IMR-90 (cell line): ENCODE measurements around the gene RAPGEF3. TPM values are rescaled to one million over a fixed set of nuclear protein-coding genes. Genes with fewer than 3 reads are reported as not detected.

Experiments
- ATAC-seq: fragments of 200-7000 bp; cut with Tn5 transposase; 2 replicates; pipeline ENCODE4 v1.9.1; 2020; ENCODE audit warnings: low read depth, mild to moderate bottlenecking, moderate library complexity
- BruUV-seq: library from RNA; stranded (reverse); fragments of 400-500 nt; replicated peaks from 2 replicates; lab custom pipeline; 2021; lab: Mats Ljungman, UMichigan
- CTCF ChIA-PET: fragments of 300-600 bp; formaldehyde crosslinking; extraction: SDS; loops from one replicate; lab custom pipeline; 2021; ENCODE audit warnings: antibody characterized with exemption; lab: Yijun Ruan, JAX
- POLR2A ChIA-PET: fragments of 300-600 bp; sonication (Branson Sonifier 250); formaldehyde crosslinking; loops from one replicate; lab custom pipeline; 2022; ENCODE audit warnings: antibody characterized with exemption; ENCODE audit not compliant: unreplicated experiment; lab: Charles Lee
- DNase-seq: peaks from one replicate; pipeline ENCODE4 v3.0.0; 2013
- H2AFZ ChIP-seq: replicated peaks from 2 replicates; pipeline ENCODE3; 2013; ENCODE audit warnings: low read length, mild to moderate bottlenecking; ENCODE audit not compliant: poor library complexity
- H2AK5ac ChIP-seq: 2 replicates; pipeline ENCODE4 v1.6.1; 2013; ENCODE audit warnings: low read depth, low read length, inconsistent platforms
- H2AK9ac ChIP-seq: replicated peaks from 2 replicates; pipeline ENCODE3; 2013; ENCODE audit warnings: mild to moderate bottlenecking, low read depth, low read length, moderate library complexity; ENCODE audit not compliant: poor library complexity
- H2BK120ac ChIP-seq: 2 replicates; pipeline ENCODE4 v1.6.1; 2013; ENCODE audit warnings: low read depth, low read length, inconsistent platforms
- H2BK15ac ChIP-seq: 3 replicates; pipeline ENCODE4 v1.6.1; 2013; ENCODE audit warnings: low read depth, low read length, inconsistent platforms
- H2BK20ac ChIP-seq: 2 replicates; pipeline ENCODE4 v1.6.1; 2013; ENCODE audit warnings: low read depth, mild to moderate bottlenecking, inconsistent platforms, low read length, moderate library complexity
- H2BK5ac ChIP-seq: 2 replicates; pipeline ENCODE4 v1.6.1; 2013; ENCODE audit warnings: mild to moderate bottlenecking, low read depth, low read length, inconsistent platforms; ENCODE audit not compliant: poor library complexity, severe bottlenecking
- H3K14ac ChIP-seq: replicated peaks from 2 replicates; pipeline ENCODE4 v1.6.1; 2013; ENCODE audit warnings: low read depth, low read length, inconsistent platforms
- H3K18ac ChIP-seq: 2 replicates; pipeline ENCODE4 v1.6.1; 2013; ENCODE audit warnings: low read depth, low read length, control low read depth
- H3K23ac ChIP-seq: 2 replicates; pipeline ENCODE4 v1.6.1; 2013; ENCODE audit warnings: low read depth, low read length, inconsistent platforms
- H3K27ac ChIP-seq: 2 replicates; pipeline ENCODE4 v1.5.1; 2013; ENCODE audit warnings: mild to moderate bottlenecking, control low read depth, low read length; ENCODE audit not compliant: insufficient read depth
- H3K27me3 ChIP-seq: 2 replicates; pipeline ENCODE4 v1.6.1; 2013; ENCODE audit warnings: low read length; ENCODE audit not compliant: control insufficient read depth, insufficient read depth
- H3K36me3 ChIP-seq: 2 replicates; pipeline ENCODE4 v1.6.1; 2013; ENCODE audit warnings: low read length, mixed read lengths; ENCODE audit not compliant: control insufficient read depth, insufficient read depth
- H3K4ac ChIP-seq: 2 replicates; pipeline ENCODE4 v1.6.1; 2013; ENCODE audit warnings: low read depth, low read length, inconsistent platforms
- H3K4me1 ChIP-seq: 2 replicates; pipeline ENCODE4 v1.6.1; 2013; ENCODE audit warnings: low read length, mixed read lengths; ENCODE audit not compliant: control insufficient read depth, insufficient read depth
- H3K4me2 ChIP-seq: 2 replicates; pipeline ENCODE4 v1.6.1; 2013; ENCODE audit warnings: low read depth, mild to moderate bottlenecking, control low read depth, low read length, moderate library complexity
- H3K4me3 ChIP-seq: 2 replicates; pipeline ENCODE4 v1.5.1; 2013; ENCODE audit warnings: low read depth, mild to moderate bottlenecking, control low read depth, low read length, moderate library complexity; ENCODE audit not compliant: insufficient read depth
- H3K56ac ChIP-seq: 2 replicates; pipeline ENCODE4 v1.6.1; 2013; ENCODE audit warnings: low read length, inconsistent platforms; ENCODE audit not compliant: insufficient read depth; ENCODE audit errors: extremely low read depth
- H3K79me1 ChIP-seq, 2 experiments: 2 replicates each; pipeline ENCODE4 v1.6.1; 2013; ENCODE audit warnings: low read length in 2 of 2, inconsistent platforms in 1 of 2, low read depth in 1 of 2
- H3K9ac ChIP-seq: 2 replicates; pipeline ENCODE4 v1.6.1; 2013; ENCODE audit warnings: low read depth, low read length, control low read depth
- H3K9me1 ChIP-seq: 2 replicates; pipeline ENCODE4 v1.6.1; 2013; ENCODE audit warnings: low read length, inconsistent platforms; ENCODE audit not compliant: insufficient read depth
- H3K9me3 ChIP-seq: 2 replicates; pipeline ENCODE4 v1.6.1; 2013; ENCODE audit warnings: low read length; ENCODE audit not compliant: control insufficient read depth, insufficient read depth
- H4K20me1 ChIP-seq: 2 replicates; pipeline ENCODE4 v1.6.1; 2013; ENCODE audit warnings: low read length, inconsistent platforms; ENCODE audit not compliant: insufficient read depth
- H4K5ac ChIP-seq: 2 replicates; pipeline ENCODE4 v1.6.1; 2013; ENCODE audit warnings: mild to moderate bottlenecking, low read depth, low read length, control low read depth
- H4K8ac ChIP-seq, 2 experiments: 2 replicates each; pipeline ENCODE4 v1.6.1; 2013; ENCODE audit warnings: low read depth in 2 of 2, low read length in 2 of 2, control low read depth in 1 of 2, inconsistent platforms in 1 of 2
- H4K91ac ChIP-seq: 2 replicates; pipeline ENCODE4 v1.6.1; 2013; ENCODE audit warnings: low read depth, low read length, inconsistent platforms; ENCODE audit not compliant: insufficient read depth
- FOS ChIP-seq: fragments of 150-350 bp; IDR thresholded peaks from 2 replicates; pipeline ENCODE4 v1.6.1; 2016; ENCODE audit warnings: low read depth, low read length
- NFE2L2 ChIP-seq: fragments of 150-350 bp; IDR thresholded peaks from 2 replicates; pipeline ENCODE4 v1.6.1; 2016; ENCODE audit warnings: low read depth, mild to moderate bottlenecking, low read length
- RFX5 ChIP-seq: IDR thresholded peaks from 2 replicates; pipeline ENCODE4 v1.8.0; 2012; ENCODE audit warnings: low read depth, mild to moderate bottlenecking, low read length, moderate library complexity
- WGBS, 2 experiments: methylation state at CpG; one replicate each; pipeline versions ENCODE4 v1.1.5 to v1.1.7; 2013; ENCODE audit warnings: missing lambda C conversion rate in 2 of 2; ENCODE audit not compliant: insufficient read length in 1 of 2; ENCODE audit errors: extremely low coverage in 2 of 2; 5-methylcytosine and 5-hydroxymethylcytosine counted together
- dilution Hi-C: fragments of 300-500 bp; cut with HindIII; formaldehyde crosslinking; loops from one replicate; pipeline ENCODE4 v1.14.3; 2018; ENCODE audit warnings: low sequenced_read_pairs; ENCODE audit not compliant: unreplicated experiment
- in situ Hi-C: fragments of 300-500 bp; cut with MboI; formaldehyde crosslinking; loops from 3 replicates; pipeline ENCODE4 v1.14.3; 2019; ENCODE audit warnings: low sequenced_read_pairs, inconsistent platforms, mixed read lengths
- intact Hi-C: fragments of 100-400 bp; cut with micrococcal nuclease; formaldehyde crosslinking; loops from 2 replicates; pipeline ENCODE4 v1.10.0; 2022
- polyA plus RNA-seq, 3 experiments: library from polyadenylated mRNA; depleted of rRNA; stranded (reverse); fragments of >200 nt; gene quantifications; 2 replicates each; pipeline ENCODE4 v1.2.3, GENCODE V29; 2012; ENCODE audit warnings: low replicate concordance in 1 of 3
- total RNA-seq: library from RNA; depleted of rRNA; stranded (reverse); fragments of >200 nt; gene quantifications from 2 replicates; pipeline ENCODE4 v1.2.3, GENCODE V29; 2012

RAPGEF3 gene
- total and polyA plus RNA-seq, 2 of the 4 experiments (the other 2 are of a cell fraction) = 1.3 to 2.0 TPM

- in situ Hi-C loops = loop anchor here (5.0 kb wide), 2 partner anchors 62 to 122 kb away; no protein-coding TSS in a partner anchor
Measured at GRCh38 chr12:47714826-47715386, 43.8 kb downstream of the RAPGEF3 start.

More at GRCh38 chr12:47714826-47715386, 43.8 kb downstream of the RAPGEF3 start:
- Histone ChIP-seq H3K27ac (no peak overlapping the region), H3K79me1 (no peaks in the 10 kb centered on the region), H2BK5ac (no peak overlapping the region), H3K4me1 (peaks cover 8% of the 10 kb centered on the region), H2BK20ac (no peak overlapping the region), H3K14ac (no peak overlapping the region), H4K5ac (no peak overlapping the region), H4K8ac (no peak overlapping the region), H4K20me1 (no peaks in the 10 kb centered on the region), H2AFZ (no peak overlapping the region), H2AK9ac (peak overlapping the region; percentile 47), H2BK120ac (no peak overlapping the region), H3K4me2 (no peak overlapping the region), H2BK15ac (no peak overlapping the region), H4K91ac (no peak overlapping the region), H3K9me1 (no peaks in the 10 kb centered on the region), H3K18ac (no peak overlapping the region), H3K36me3 (no peaks in the 10 kb centered on the region), H3K4me3 (no peak overlapping the region), H3K4ac (no peak overlapping the region), H3K9ac (no peak overlapping the region), H2AK5ac (no peak overlapping the region), H3K9me3 (no peaks in the 10 kb centered on the region), H3K27me3 (no peaks in the 10 kb centered on the region), H3K23ac (no peak overlapping the region), H3K56ac (no peak overlapping the region)
- BruUV-seq = no TSS peak
- 5% methylated on average over 3 of the region's 5 CpGs; no CpG with 5 or more reads in 1 of the 2 experiments for WGBS, 2 experiments
- TF ChIP-seq RFX5 = no peak
- no peak for TF ChIP-seq FOS
- no peak for TF ChIP-seq NFE2L2
- ChIA-PET POLR2A (no interaction called here), CTCF (interaction anchor here (1.0 to 2.1 kb wide), 9 partner anchors 9 to 190 kb away, joined by 3 to 7 read pairs (median 5); partner anchors contain the start of genes ENDOU, RPAP3 and VDR)
- DNase-seq (no peak), ATAC-seq (no peak)
- dilution Hi-C loops (no loop called here), intact Hi-C loops (loop anchor here (1.0 to 10.0 kb wide), 6 partner anchors 52 to 450 kb away; partner anchors contain the start of gene TMEM106C)
